ENCODE measurements around the gene CLRN3. TPM values are rescaled to one million over a fixed set of nuclear protein-coding genes. Genes with fewer than 3 reads are reported as not detected.

The CLRN3 gene
- total RNA-seq, 2 donors from 2014 or later: not detected

- Histone ChIP-seq H3K4me3 (ENCODE audit: low read length) (no peak overlapping the region), H3K4me1 (ENCODE audit: control insufficient read depth, insufficient read depth, low read length) (no peaks in the 10 kb centered on the region), H3K9me3 (ENCODE audit: control insufficient read depth, low read length) (no peaks in the 10 kb centered on the region), H3K36me3 (ENCODE audit: control insufficient read depth, insufficient read depth, low read length) (no peaks in the 10 kb centered on the region), H3K27ac (ENCODE audit: low read depth, low read length) (no peak overlapping the region), H3K27me3 (ENCODE audit: control insufficient read depth, insufficient read depth, low read length, poor library complexity, severe bottlenecking) (no peaks in the 10 kb centered on the region), H3K9ac (ENCODE audit: extremely low read depth, low read length, poor library complexity, severe bottlenecking) (no peak overlapping the region)
- Mint-ChIP-seq H3K36me3 (ENCODE audit: low read depth) (no peaks in the 10 kb centered on the region), H3K27ac (no peak overlapping the region), H3K4me1 (no peaks in the 10 kb centered on the region), H3K9me3 (no peaks in the 10 kb centered on the region), H3K4me3 (no peak overlapping the region), H3K27me3 (ENCODE audit: insufficient read depth) (peaks cover 5% of the 10 kb centered on the region)
- no peak for TF ChIP-seq CTCF (conservative IDR thresholded peaks at IDR 0.05)
- 82 to 83% methylated on average over 3 to 11 of the region's 11 CpGs for whole genome bisulfite sequencing, 2 experiments (ENCODE audit: insufficient coverage in 1 of 2, insufficient read length in 1 of 2)
- DNase-seq: no peak
These were observed 17.9 kb downstream of the CLRN3 start for GRCh38 chr10:127874671-127875448.

- Mint-ChIP-seq H3K4me3 (no peak overlapping the region), H3K4me1 (no peaks in the 10 kb centered on the region), H3K27ac (no peak overlapping the region), H3K9me3 (no peaks in the 10 kb centered on the region), H3K36me3 (ENCODE audit: low read depth) (no peaks in the 10 kb centered on the region), H3K27me3 (ENCODE audit: insufficient read depth) (peaks cover 5% of the 10 kb centered on the region)
- no peak for TF ChIP-seq CTCF (conservative IDR thresholded peaks at IDR 0.05)
- DNase-seq: no peak
- H3K27me3 ChIP-seq (ENCODE audit: control insufficient read depth, insufficient read depth, low read length, poor library complexity, severe bottlenecking): no peaks in the 10 kb centered on the region
- no peaks in the 10 kb centered on the region for H3K4me1 ChIP-seq (ENCODE audit: control insufficient read depth, insufficient read depth, low read length)
- H3K9me3 ChIP-seq (ENCODE audit: control insufficient read depth, low read length): peaks cover 8% of the 10 kb centered on the region
- 90 to 94% methylated on average over 5 to 11 of the region's 11 CpGs for WGBS, 2 experiments (ENCODE audit: insufficient coverage in 1 of 2, insufficient read length in 1 of 2)
- no peaks in the 10 kb centered on the region for H3K36me3 ChIP-seq (ENCODE audit: control insufficient read depth, insufficient read depth, low read length)
- no peak overlapping the region for H3K27ac ChIP-seq (ENCODE audit: low read depth, low read length)
- no peak overlapping the region for H3K9ac ChIP-seq (ENCODE audit: extremely low read depth, low read length, poor library complexity, severe bottlenecking)
- no peak overlapping the region for H3K4me3 ChIP-seq (ENCODE audit: low read length)
These were observed 18.8 kb downstream of the CLRN3 start for GRCh38 chr10:127873901-127874470.

- Histone ChIP-seq H3K9ac (ENCODE audit: extremely low read depth, low read length, poor library complexity, severe bottlenecking) (no peak overlapping the region), H3K36me3 (ENCODE audit: control insufficient read depth, insufficient read depth, low read length) (no peaks in the 10 kb centered on the region), H3K27me3 (ENCODE audit: control insufficient read depth, insufficient read depth, low read length, poor library complexity, severe bottlenecking) (no peaks in the 10 kb centered on the region), H3K27ac (ENCODE audit: low read depth, low read length) (no peak overlapping the region), H3K4me1 (ENCODE audit: control insufficient read depth, insufficient read depth, low read length) (no peaks in the 10 kb centered on the region), H3K9me3 (ENCODE audit: control insufficient read depth, low read length) (peaks cover 9% of the 10 kb centered on the region), H3K4me3 (ENCODE audit: low read length) (no peak overlapping the region)
- Mint-ChIP-seq H3K36me3 (ENCODE audit: low read depth) (no peaks in the 10 kb centered on the region), H3K27me3 (ENCODE audit: insufficient read depth) (peaks cover 5% of the 10 kb centered on the region), H3K27ac (no peak overlapping the region), H3K4me3 (no peak overlapping the region), H3K4me1 (no peaks in the 10 kb centered on the region), H3K9me3 (no peaks in the 10 kb centered on the region)
- WGBS, 2 experiments (ENCODE audit: insufficient coverage in 1 of 2, insufficient read length in 1 of 2): 92 to 98% methylated on average over 8 to 12 of the region's 12 CpGs
- peak; percentile 36 for TF ChIP-seq CTCF (conservative IDR thresholded peaks at IDR 0.05)
- no peak for DNase-seq
These were observed 19.7 kb downstream of the CLRN3 start for GRCh38 chr10:127872871-127873600.
